ENCODE data around the gene CAMTA1. TPM values are rescaled to one million over a fixed set of nuclear protein-coding genes. Genes with fewer than 3 reads are reported as not detected.

The CAMTA1 gene
- polyA plus RNA-seq, 1 donor (not counting 4 experiments of a cell fraction or from before 2014, with no cell fraction given): 51.4 TPM

GRCh38 chr1:7223334-7224080 lies 438.3 kb downstream of the CAMTA1 start:
- no peaks in the 10 kb centered on the region for H3K4me1 ChIP-seq (ENCODE audit: control insufficient read depth, extremely low read depth, insufficient read depth, low read length)
- no peaks in the 10 kb centered on the region for H3K36me3 ChIP-seq (ENCODE audit: control insufficient read depth in 2 of 2, extremely low read depth in 1 of 2, insufficient read depth in 2 of 2, low read length in 2 of 2)
- no peak overlapping the region for H3K4me3 ChIP-seq (ENCODE audit: control insufficient read depth in 2 of 3, extremely low read depth in 1 of 3, insufficient read depth in 2 of 3, low read depth in 1 of 3, low read length in 3 of 3)
- H3K9me3 ChIP-seq (ENCODE audit: control insufficient read depth, low read depth, low read length): no peaks in the 10 kb centered on the region
- no peaks in the 10 kb centered on the region for H4K20me1 ChIP-seq (ENCODE audit: control insufficient read depth, extremely low read depth, insufficient read depth, low read length)
- H3K4me2 ChIP-seq (ENCODE audit: control insufficient read depth, extremely low read depth, insufficient read depth, low read depth, low read length): no peak overlapping the region
- no peak overlapping the region for H3K27ac ChIP-seq (ENCODE audit: control insufficient read depth, insufficient read depth, low read length)
- DNase-seq (ENCODE audit: low read depth, low spot score) (no peak), FAIRE-seq (no peak)
- peaks cover 9% of the 10 kb centered on the region for H3K27me3 ChIP-seq (ENCODE audit: control insufficient read depth, extremely low read depth, insufficient read depth, low read length)
- H3K9me1 ChIP-seq (ENCODE audit: control insufficient read depth, extremely low read depth, insufficient read depth, low read length): no peaks in the 10 kb centered on the region
- dilution Hi-C loops (cut with MboI; ENCODE audit: extremely low pct_ligation_motif_present, low sequenced_read_pairs): no loop called here
- H2AFZ ChIP-seq (ENCODE audit: control insufficient read depth, low read length): no peak overlapping the region
- H3K9ac ChIP-seq (ENCODE audit: control insufficient read depth, extremely low read depth, insufficient read depth, low read length): no peak overlapping the region
- TF ChIP-seq, protein P1, sequence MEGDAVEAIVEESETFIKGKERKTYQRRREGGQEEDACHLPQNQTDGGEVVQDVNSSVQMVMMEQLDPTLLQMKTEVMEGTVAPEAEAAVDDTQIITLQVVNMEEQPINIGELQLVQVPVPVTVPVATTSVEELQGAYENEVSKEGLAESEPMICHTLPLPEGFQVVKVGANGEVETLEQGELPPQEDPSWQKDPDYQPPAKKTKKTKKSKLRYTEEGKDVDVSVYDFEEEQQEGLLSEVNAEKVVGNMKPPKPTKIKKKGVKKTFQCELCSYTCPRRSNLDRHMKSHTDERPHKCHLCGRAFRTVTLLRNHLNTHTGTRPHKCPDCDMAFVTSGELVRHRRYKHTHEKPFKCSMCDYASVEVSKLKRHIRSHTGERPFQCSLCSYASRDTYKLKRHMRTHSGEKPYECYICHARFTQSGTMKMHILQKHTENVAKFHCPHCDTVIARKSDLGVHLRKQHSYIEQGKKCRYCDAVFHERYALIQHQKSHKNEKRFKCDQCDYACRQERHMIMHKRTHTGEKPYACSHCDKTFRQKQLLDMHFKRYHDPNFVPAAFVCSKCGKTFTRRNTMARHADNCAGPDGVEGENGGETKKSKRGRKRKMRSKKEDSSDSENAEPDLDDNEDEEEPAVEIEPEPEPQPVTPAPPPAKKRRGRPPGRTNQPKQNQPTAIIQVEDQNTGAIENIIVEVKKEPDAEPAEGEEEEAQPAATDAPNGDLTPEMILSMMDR (optimal IDR thresholded peaks at IDR 0.05 in 1 of 3, IDR thresholded peaks at IDR 0.05 in 1 of 3, conservative IDR thresholded peaks at IDR 0.05 in 1 of 3; ENCODE audit: extremely low read depth in 1 of 3, insufficient read depth in 2 of 3, low read length in 3 of 3): no peak
- TF ChIP-seq EZH2 (IDR thresholded peaks at IDR 0.05; ENCODE audit: low read length): no peak
- H3K79me2 ChIP-seq (ENCODE audit: control insufficient read depth, insufficient read depth, low read length): no peaks in the 10 kb centered on the region

GRCh38 chr1:7224081-7224534 lies 438.9 kb downstream of the CAMTA1 start:
- DNase-seq (ENCODE audit: low read depth, low spot score) (no peak), FAIRE-seq (no peak)
- no peak for TF ChIP-seq EZH2 (IDR thresholded peaks at IDR 0.05; ENCODE audit: low read length)
- TF ChIP-seq, protein P1 (optimal IDR thresholded peaks at IDR 0.05 in 1 of 3, IDR thresholded peaks at IDR 0.05 in 1 of 3, conservative IDR thresholded peaks at IDR 0.05 in 1 of 3; ENCODE audit: extremely low read depth in 1 of 3, insufficient read depth in 2 of 3, low read length in 3 of 3): no peak
- Histone ChIP-seq H3K27ac (ENCODE audit: control insufficient read depth, insufficient read depth, low read length) (no peak overlapping the region), H3K36me3 (ENCODE audit: control insufficient read depth in 2 of 2, extremely low read depth in 1 of 2, insufficient read depth in 2 of 2, low read length in 2 of 2) (no peaks in the 10 kb centered on the region), H3K4me3 (ENCODE audit: control insufficient read depth in 2 of 3, extremely low read depth in 1 of 3, insufficient read depth in 2 of 3, low read depth in 1 of 3, low read length in 3 of 3) (no peak overlapping the region), H3K27me3 (ENCODE audit: control insufficient read depth, extremely low read depth, insufficient read depth, low read length) (peaks cover 13% of the 10 kb centered on the region), H2AFZ (ENCODE audit: control insufficient read depth, low read length) (no peak overlapping the region), H3K9ac (ENCODE audit: control insufficient read depth, extremely low read depth, insufficient read depth, low read length) (no peak overlapping the region), H3K9me1 (ENCODE audit: control insufficient read depth, extremely low read depth, insufficient read depth, low read length) (no peaks in the 10 kb centered on the region), H3K4me2 (ENCODE audit: control insufficient read depth, extremely low read depth, insufficient read depth, low read depth, low read length) (no peak overlapping the region), H3K4me1 (ENCODE audit: control insufficient read depth, extremely low read depth, insufficient read depth, low read length) (no peaks in the 10 kb centered on the region), H3K9me3 (ENCODE audit: control insufficient read depth, low read depth, low read length) (no peaks in the 10 kb centered on the region), H4K20me1 (ENCODE audit: control insufficient read depth, extremely low read depth, insufficient read depth, low read length) (no peaks in the 10 kb centered on the region), H3K79me2 (ENCODE audit: control insufficient read depth, insufficient read depth, low read length) (no peaks in the 10 kb centered on the region)
- dilution Hi-C loops (cut with MboI; ENCODE audit: extremely low pct_ligation_motif_present, low sequenced_read_pairs): no loop called here

Data from keratinocyte (primary cell).